H1 (cell line): ENCODE results near the gene SLC9A7. TPM values are rescaled to one million over a fixed set of nuclear protein-coding genes. Genes with fewer than 3 reads are reported as not detected.
"Not testable (repeated sequence)": the region's sequence is repeated elsewhere in the genome, so short reads cannot be mapped to it uniquely, and the experiment has no call there.

ENCODE experiments used
- CTCF ChIA-PET: fragments of 300-600 bp; sonication (Branson Sonifier 250); formaldehyde crosslinking; loops from one replicate; lab custom pipeline; 2021; ENCODE audit not compliant: partially characterized antibody; lab: Charles Lee
- POLR2A ChIA-PET: fragments of 300-600 bp; sonication (Branson Sonifier 250); formaldehyde crosslinking; loops from one replicate; lab custom pipeline; 2021; ENCODE audit warnings: inconsistent platforms; ENCODE audit not compliant: partially characterized antibody; lab: Charles Lee
- DNase-seq, 2 experiments: peaks; one replicate each; pipeline versions ENCODE4 v3.0.0 to v3.0.0-alpha.2; 2010 to 2022; ENCODE audit warnings: low spot score in 2 of 2, low read depth in 1 of 2, mixed read lengths in 1 of 2
- FAIRE-seq: peaks from 2 replicates; lab custom pipeline; 2011; peaks lifted over from hg19 to GRCh38; lab: Jason Lieb, UNC
- H2AFZ ChIP-seq: 2 replicates; pipeline ENCODE4 v1.8.1; 2012; ENCODE audit warnings: low read length, inconsistent platforms
- H2AK5ac ChIP-seq: 2 replicates; pipeline ENCODE4 v1.6.1; 2013; ENCODE audit warnings: low read depth, low read length
- H2BK120ac ChIP-seq: replicated peaks from 2 replicates; pipeline ENCODE3; 2013; ENCODE audit warnings: low read depth, low read length, inconsistent platforms
- H2BK12ac ChIP-seq: 2 replicates; pipeline ENCODE4 v1.6.1; 2013; ENCODE audit warnings: low read depth, low read length
- H2BK15ac ChIP-seq: 2 replicates; pipeline ENCODE4 v1.6.1; 2013; ENCODE audit warnings: low read length
- H2BK20ac ChIP-seq: 2 replicates; pipeline ENCODE4 v1.6.1; 2013; ENCODE audit warnings: low read length
- H2BK5ac ChIP-seq: 2 replicates; pipeline ENCODE4 v1.6.1; 2013; ENCODE audit warnings: low read depth, low read length
- H3K14ac ChIP-seq: 2 replicates; pipeline ENCODE4 v1.6.1; 2013; ENCODE audit warnings: inconsistent platforms; ENCODE audit not compliant: insufficient read length
- H3K18ac ChIP-seq: 2 replicates; pipeline ENCODE4 v1.6.1; 2013; ENCODE audit warnings: low read length; ENCODE audit errors: extremely low read depth
- H3K23ac ChIP-seq: 2 replicates; pipeline ENCODE4 v1.6.1; 2013; ENCODE audit warnings: inconsistent platforms; ENCODE audit not compliant: insufficient read length
- H3K23me2 ChIP-seq: 2 replicates; pipeline ENCODE4 v1.6.1; 2013; ENCODE audit warnings: low read depth, low read length
- H3K27ac ChIP-seq: 2 replicates; pipeline ENCODE4 v1.6.1; 2011; ENCODE audit warnings: low read depth, low read length, inconsistent platforms
- H3K27me3 ChIP-seq, 4 experiments: replicated peaks in 1 of 4; 1 replicate in 1 of 4; 2 replicates in 3 of 4; pipeline versions ENCODE4 v1.6.1 to v1.8.1; 2011 to 2013; ENCODE audit warnings: low read length in 3 of 4, mild to moderate bottlenecking in 3 of 4, inconsistent platforms in 2 of 4, mixed read lengths in 2 of 4, moderate library complexity in 1 of 4; ENCODE audit not compliant: control insufficient read depth in 3 of 4, insufficient read depth in 3 of 4; ENCODE audit errors: extremely low read depth in 1 of 4
- H3K36me3 ChIP-seq, 4 experiments: 2 replicates each; pipeline versions ENCODE4 v1.6.1 to v1.8.1; 2011 to 2013; ENCODE audit warnings: mild to moderate bottlenecking in 4 of 4, low read length in 3 of 4, moderate library complexity in 2 of 4, control low read depth in 1 of 4, inconsistent platforms in 1 of 4; ENCODE audit not compliant: insufficient read depth in 4 of 4, control insufficient read depth in 2 of 4
- H3K4ac ChIP-seq: replicated peaks from 2 replicates; pipeline ENCODE3; 2013; ENCODE audit warnings: low read length, low read depth, mixed read lengths, inconsistent platforms; ENCODE audit not compliant: insufficient read length
- H3K4me1 ChIP-seq, 4 experiments: replicated peaks in 1 of 4; 1 replicate in 1 of 4; 2 replicates in 3 of 4; pipeline versions ENCODE4 v1.6.1 to v1.8.1; 2011 to 2013; ENCODE audit warnings: low read length in 3 of 4, inconsistent platforms in 2 of 4, mixed read lengths in 1 of 4; ENCODE audit not compliant: insufficient read depth in 4 of 4, control insufficient read depth in 3 of 4
- H3K4me2 ChIP-seq, 2 experiments: 2 replicates each; pipeline versions ENCODE4 v1.6.1 to v1.8.1; 2011 to 2013; ENCODE audit warnings: low read depth in 2 of 2, low read length in 2 of 2, control low read depth in 1 of 2, inconsistent platforms in 1 of 2, mild to moderate bottlenecking in 1 of 2; ENCODE audit not compliant: insufficient read depth in 1 of 2
- H3K4me3 ChIP-seq, 4 experiments: fragments of 200-600, 300-600 bp in 1 of 4; sonication (generic), shearing (Covaris generic), sonication (Bioruptor Twin) in 1 of 4; 2 replicates each; pipeline versions ENCODE4 v1.5.1 to v1.8.1; 2011 to 2016; ENCODE audit warnings: low read length in 4 of 4, low read depth in 3 of 4, control low read depth in 2 of 4, inconsistent platforms in 2 of 4, mild to moderate bottlenecking in 2 of 4, mixed read lengths in 1 of 4, moderate library complexity in 1 of 4; ENCODE audit not compliant: insufficient read depth in 2 of 4; ENCODE audit errors: extremely low read depth in 1 of 4
- H3K56ac ChIP-seq: replicated peaks from 2 replicates; pipeline ENCODE3; 2013; ENCODE audit warnings: low read depth, mild to moderate bottlenecking, mixed read lengths, low read length, inconsistent platforms; ENCODE audit not compliant: insufficient read length
- H3K79me1 ChIP-seq: 2 replicates; pipeline ENCODE4 v1.6.1; 2013; ENCODE audit warnings: low read depth, low read length, control low read depth
- H3K79me2 ChIP-seq, 2 experiments: 2 replicates each; pipeline versions ENCODE4 v1.6.1 to v1.8.1; 2012 to 2013; ENCODE audit warnings: low read length in 2 of 2, mild to moderate bottlenecking in 2 of 2, inconsistent platforms in 1 of 2; ENCODE audit not compliant: insufficient read depth in 2 of 2, control insufficient read depth in 1 of 2
- H3K9ac ChIP-seq, 4 experiments: replicated peaks in 1 of 4; 1 replicate in 1 of 4; 2 replicates in 3 of 4; pipeline versions ENCODE4 v1.6.1 to v1.8.1; 2011 to 2013; ENCODE audit warnings: low read depth in 3 of 4, low read length in 3 of 4, control low read depth in 2 of 4, mild to moderate bottlenecking in 2 of 4, moderate library complexity in 2 of 4, inconsistent platforms in 1 of 4; ENCODE audit errors: extremely low read depth in 1 of 4
- H3K9me3 ChIP-seq, 2 experiments: 2 replicates each; pipeline versions ENCODE4 v1.6.1 to v1.8.1; 2012 to 2013; ENCODE audit warnings: mild to moderate bottlenecking in 2 of 2, moderate library complexity in 2 of 2, control low read depth in 1 of 2, inconsistent platforms in 1 of 2, low read depth in 1 of 2, low read length in 1 of 2, mixed read lengths in 1 of 2; ENCODE audit not compliant: insufficient read depth in 2 of 2
- H4K20me1 ChIP-seq, 2 experiments: replicated peaks in 1 of 2; 2 replicates each; pipeline versions ENCODE3 to v1.8.1; 2011 to 2013; ENCODE audit warnings: inconsistent platforms in 2 of 2, low read length in 2 of 2, mild to moderate bottlenecking in 1 of 2; ENCODE audit not compliant: insufficient read depth in 2 of 2, control insufficient read depth in 1 of 2
- H4K5ac ChIP-seq: 2 replicates; pipeline ENCODE4 v1.6.1; 2013; ENCODE audit warnings: low read length, low read depth, mixed read lengths, inconsistent platforms; ENCODE audit not compliant: insufficient read length
- H4K8ac ChIP-seq: 2 replicates; pipeline ENCODE4 v1.8.0; 2013; ENCODE audit warnings: mild to moderate bottlenecking, moderate library complexity, low read length, inconsistent platforms; ENCODE audit not compliant: insufficient read depth; ENCODE audit errors: extremely low read depth
- H4K91ac ChIP-seq: replicated peaks from 2 replicates; pipeline ENCODE3; 2013; ENCODE audit warnings: low read length, mixed read lengths, inconsistent platforms; ENCODE audit not compliant: insufficient read length
- RXRA ChIP-seq: IDR thresholded peaks from 2 replicates; pipeline ENCODE4 v1.6.1; 2011; ENCODE audit warnings: low read depth, mild to moderate bottlenecking, low read length, moderate library complexity; ENCODE audit not compliant: insufficient read depth
- SP2 ChIP-seq: IDR thresholded peaks from 2 replicates; pipeline ENCODE4 v1.6.1; 2012; ENCODE audit warnings: mild to moderate bottlenecking, low read length, inconsistent platforms
- TEAD4 ChIP-seq: IDR thresholded peaks from 2 replicates; pipeline ENCODE4 v1.6.1; 2012; ENCODE audit warnings: low read depth, low read length, inconsistent platforms, mixed read lengths
- polyA plus RNA-seq, 7 experiments: library from polyadenylated mRNA; depleted of rRNA in 3 of 7; stranded (reverse) in 5 of 7; unstranded in 2 of 7; fragments of >200 nt in 5 of 7; fragments of 200-250 nt in 2 of 7; gene quantifications; 1 replicate in 5 of 7; 2 replicates in 1 of 7; 4 replicates in 1 of 7; pipeline versions ENCODE4 v1.2.1 to v1.2.3, GENCODE V29; 2011 to 2013; ENCODE audit warnings: missing spikeins in 2 of 7, mixed read lengths in 2 of 7
- total RNA-seq: library from RNA; stranded (reverse); fragmentation: NEBNext Ultra II Directional; extraction: Animal tissue kit (Norgen Biotek cat#: 25700); gene quantifications from 2 replicates; pipeline ENCODE4 v1.2.1, GENCODE V29; 2021
- TF ChIP-seq, protein P1 (sequence below), 3 experiments: IDR thresholded peaks; 1 replicate in 2 of 3; 2 replicates in 1 of 3; pipeline versions ENCODE4 v1.5.1 to v1.6.1; 2011; ENCODE audit warnings: low read length in 3 of 3, mild to moderate bottlenecking in 3 of 3, inconsistent platforms in 2 of 3, low read depth in 1 of 3, moderate library complexity in 1 of 3; ENCODE audit not compliant: insufficient read depth in 1 of 3; ENCODE audit errors: control extremely low read depth in 1 of 3

The SLC9A7 gene
- total and polyA plus RNA-seq, 2 of the 8 experiments (the other 6 are each of a cell fraction or from before 2014, with no cell fraction given), result 6.7 to 17.2 TPM

GRCh38 chrX:46788902-46789301, 30.0 kb upstream of the SLC9A7 start (continued):
- TF ChIP-seq SP2 (no peak), TEAD4 (no peak), RXRA (no peak)
- TF ChIP-seq, protein P1, sequence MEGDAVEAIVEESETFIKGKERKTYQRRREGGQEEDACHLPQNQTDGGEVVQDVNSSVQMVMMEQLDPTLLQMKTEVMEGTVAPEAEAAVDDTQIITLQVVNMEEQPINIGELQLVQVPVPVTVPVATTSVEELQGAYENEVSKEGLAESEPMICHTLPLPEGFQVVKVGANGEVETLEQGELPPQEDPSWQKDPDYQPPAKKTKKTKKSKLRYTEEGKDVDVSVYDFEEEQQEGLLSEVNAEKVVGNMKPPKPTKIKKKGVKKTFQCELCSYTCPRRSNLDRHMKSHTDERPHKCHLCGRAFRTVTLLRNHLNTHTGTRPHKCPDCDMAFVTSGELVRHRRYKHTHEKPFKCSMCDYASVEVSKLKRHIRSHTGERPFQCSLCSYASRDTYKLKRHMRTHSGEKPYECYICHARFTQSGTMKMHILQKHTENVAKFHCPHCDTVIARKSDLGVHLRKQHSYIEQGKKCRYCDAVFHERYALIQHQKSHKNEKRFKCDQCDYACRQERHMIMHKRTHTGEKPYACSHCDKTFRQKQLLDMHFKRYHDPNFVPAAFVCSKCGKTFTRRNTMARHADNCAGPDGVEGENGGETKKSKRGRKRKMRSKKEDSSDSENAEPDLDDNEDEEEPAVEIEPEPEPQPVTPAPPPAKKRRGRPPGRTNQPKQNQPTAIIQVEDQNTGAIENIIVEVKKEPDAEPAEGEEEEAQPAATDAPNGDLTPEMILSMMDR (IDR thresholded peaks at IDR 0.05; ENCODE audit: control extremely low read depth in 1 of 3, insufficient read depth in 1 of 3, low read depth in 1 of 3, low read length in 3 of 3), result no peak

DNA sequence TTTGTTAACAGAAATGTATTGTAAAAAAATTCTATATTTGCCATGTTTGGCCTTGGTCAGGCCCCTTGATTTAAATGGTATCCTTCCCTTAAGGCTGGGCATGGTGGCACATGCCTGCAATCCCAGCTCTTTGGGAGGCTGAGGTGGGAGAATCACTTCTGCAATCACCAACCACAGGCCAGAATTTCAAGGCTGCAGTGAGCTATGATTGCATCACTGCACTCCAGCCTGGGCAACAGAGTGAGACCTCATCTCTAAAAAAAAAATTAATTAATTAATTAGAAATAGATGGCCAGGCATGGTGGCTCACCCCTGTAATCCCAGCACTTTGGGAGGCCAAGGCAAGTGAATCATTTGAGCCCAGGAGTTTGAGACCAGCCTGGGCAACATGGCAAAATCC, 25.5 kb upstream of the SLC9A7 start:
- FAIRE-seq, H3K4me3 ChIP-seq, H2BK12ac ChIP-seq, H2AK5ac ChIP-seq, H3K9ac ChIP-seq, POLR2A ChIA-PET, H3K27ac ChIP-seq, H4K91ac ChIP-seq, H3K56ac ChIP-seq, H3K9me3 ChIP-seq, H2BK20ac ChIP-seq, H3K27me3 ChIP-seq, H3K79me1 ChIP-seq, H4K8ac ChIP-seq, H3K23ac ChIP-seq, H3K4ac ChIP-seq, H3K4me1 ChIP-seq, H2AFZ ChIP-seq, H3K36me3 ChIP-seq, H3K18ac ChIP-seq, H3K4me2 ChIP-seq, H2BK5ac ChIP-seq, H3K23me2 ChIP-seq, DNase-seq, H4K20me1 ChIP-seq, H2BK120ac ChIP-seq, H2BK15ac ChIP-seq, H3K14ac ChIP-seq, H4K5ac ChIP-seq, H3K79me2 ChIP-seq: not testable (repeated sequence)
- CTCF ChIA-PET, result interaction anchor here (1.0 to 1.6 kb wide), 2 partner anchors 11 to 12 kb away, joined by 3 to 5 read pairs; no protein-coding TSS in a partner anchor
